ENCODE results near the gene EPS8L2.

Gene EPS8L2

GRCh38 chr11:704228-704674, 1.8 kb upstream of the EPS8L2 start:
- no peak for DNase-seq (ENCODE audit: low read depth in 3 of 3)

GRCh38 chr11:704781-705645, 1.0 kb upstream of the EPS8L2 start:
- no peak for DNase-seq (ENCODE audit: low read depth in 3 of 3)

GRCh38 chr11:706439-706956, 467 bp downstream of the EPS8L2 start:
- no peak for DNase-seq (ENCODE audit: low read depth in 3 of 3)

GRCh38 chr11:706957-707816, 1.2 kb downstream of the EPS8L2 start:
- no peak for DNase-seq (ENCODE audit: low read depth in 3 of 3)

GRCh38 chr11:707817-708420, 1.9 kb downstream of the EPS8L2 start:
- no peak for DNase-seq (ENCODE audit: low read depth in 3 of 3)

GRCh38 chr11:708511-708910, 2.5 kb downstream of the EPS8L2 start:
- no peak for DNase-seq (ENCODE audit: low read depth in 3 of 3)

GRCh38 chr11:709109-709997, 3.3 kb downstream of the EPS8L2 start:
- no peak for DNase-seq (ENCODE audit: low read depth in 3 of 3)

- DNase-seq (ENCODE audit: low read depth in 3 of 3), result no peak
These were observed 8.4 kb downstream of the EPS8L2 start for GRCh38 chr11:714436-714835.

GRCh38 chr11:719214-720016, 13.4 kb downstream of the EPS8L2 start:
- no peak for DNase-seq (ENCODE audit: low read depth in 3 of 3)

- DNase-seq (ENCODE audit: low read depth in 3 of 3), result no peak
These were observed 14.1 kb downstream of the EPS8L2 start for GRCh38 chr11:720017-720641.

GRCh38 chr11:720642-721246, 14.7 kb downstream of the EPS8L2 start:
- DNase-seq (ENCODE audit: low read depth in 3 of 3), result peak in 1 of 3 donors; percentile 61

- DNase-seq (ENCODE audit: low read depth in 3 of 3), result no peak
These were observed 15.3 kb downstream of the EPS8L2 start for GRCh38 chr11:721247-721740.

GRCh38 chr11:721741-722345, 15.8 kb downstream of the EPS8L2 start:
- DNase-seq (ENCODE audit: low read depth in 3 of 3), result no peak

GRCh38 chr11:722346-722811, 16.3 kb downstream of the EPS8L2 start:
- DNase-seq (ENCODE audit: low read depth in 3 of 3), result no peak

GRCh38 chr11:723120-723883, 17.3 kb downstream of the EPS8L2 start:
- DNase-seq (ENCODE audit: low read depth in 3 of 3), result no peak

- DNase-seq (ENCODE audit: low read depth in 3 of 3), result no peak
These were observed 18.2 kb downstream of the EPS8L2 start for GRCh38 chr11:724049-724777.

- DNase-seq (ENCODE audit: low read depth in 3 of 3), result no peak
These were observed 18.9 kb downstream of the EPS8L2 start for GRCh38 chr11:724778-725386.

Data from stimulated activated CD4-positive, alpha-beta T cell treated with anti-CD3 and anti-CD28 coated beads, TNF-alpha, amount 100 ng/mL, for 48 hours (primary cell).